ENCODE results near the gene UTP4.

The UTP4 gene

GRCh38 chr16:69132424-69133252 is at the start of gene UTP4, which contains the start of gene CHTF8:
UTP4 (plus strand) TSS chr16:69132649; CDS start chr16:69133460, 811 bp downstream.
CHTF8 (minus strand) TSS chr16:69132588; CDS start chr16:69121458, 11,130 bp downstream.
- peak; percentile 87 for DNase-seq

DNA sequence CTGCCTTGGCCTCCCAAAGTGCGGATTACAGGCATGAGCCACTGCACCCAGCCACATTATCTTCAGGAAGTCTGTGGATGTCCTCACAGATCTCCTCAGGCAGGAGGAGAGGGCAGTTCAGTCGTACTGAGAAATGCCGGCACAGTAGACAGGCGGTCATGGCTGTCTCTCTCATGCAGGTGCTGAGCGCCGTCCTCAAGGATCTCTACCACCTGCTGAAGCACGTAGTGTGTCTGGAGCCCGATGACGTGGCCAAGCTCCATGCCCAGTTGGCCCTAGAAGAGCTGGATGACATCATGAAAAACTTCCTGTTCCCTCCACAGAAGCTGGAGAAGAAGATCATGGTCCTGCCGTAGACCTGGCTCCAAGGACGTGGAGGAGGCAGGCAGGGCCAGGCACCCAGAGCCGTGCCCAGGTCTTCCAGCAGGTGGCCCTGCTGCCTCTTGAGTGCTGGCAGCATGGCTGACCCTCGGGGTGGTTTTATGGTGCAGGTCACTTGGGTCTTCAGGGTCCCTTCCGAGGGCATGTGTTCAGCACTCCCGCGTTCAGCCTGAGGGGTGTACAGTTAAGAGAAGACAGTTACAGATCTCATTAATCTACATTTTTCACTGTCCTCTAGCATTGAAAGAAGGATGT is 49.0 kb upstream of the UTP4 start:
- no peak for DNase-seq

DNA sequence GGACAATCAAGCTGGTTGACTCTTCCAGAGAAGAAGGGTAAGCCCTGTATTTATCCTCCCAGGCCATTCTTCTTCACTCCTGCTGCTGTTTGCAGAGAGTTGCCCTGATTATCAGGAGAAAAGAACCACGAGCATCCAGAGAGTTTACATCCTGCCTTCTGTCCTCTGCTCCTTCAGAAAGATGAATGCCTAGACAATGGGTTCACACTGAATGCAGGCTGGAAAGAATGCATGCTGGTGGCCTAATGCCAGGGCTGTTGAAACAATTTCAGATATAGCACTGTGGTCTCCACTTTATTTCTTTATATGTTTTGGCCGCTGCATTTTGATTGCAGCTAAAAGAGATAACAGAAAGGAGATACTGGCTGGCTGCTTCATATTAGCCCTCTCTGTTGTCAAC is 48.2 kb upstream of the UTP4 start:
- no peak for DNase-seq

GRCh38 chr16:69085032-69085695 is 47.3 kb upstream of the UTP4 start:
- DNase-seq: no peak

DNA sequence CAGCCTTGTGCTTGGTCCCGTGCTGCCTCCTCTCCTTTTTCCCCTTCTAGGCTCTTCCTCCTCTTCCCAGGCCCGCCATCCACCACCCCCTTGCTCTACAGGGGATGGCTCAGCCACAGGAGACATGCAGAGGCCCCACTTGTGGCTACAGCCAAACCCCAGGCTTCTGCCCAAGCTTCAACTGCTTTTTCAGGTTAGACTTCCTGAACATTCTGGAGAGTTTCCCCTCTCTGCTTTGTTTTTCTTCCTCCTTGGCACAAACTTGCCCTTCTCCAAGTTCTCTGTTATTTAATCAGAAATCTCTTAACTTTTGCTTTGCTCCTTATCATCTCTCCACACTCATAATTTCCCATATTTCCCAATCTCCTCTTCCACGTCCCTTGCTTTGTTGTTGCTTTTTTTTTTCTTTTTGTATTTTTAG is 45.3 kb upstream of the UTP4 start:
- DNase-seq: no peak

DNA sequence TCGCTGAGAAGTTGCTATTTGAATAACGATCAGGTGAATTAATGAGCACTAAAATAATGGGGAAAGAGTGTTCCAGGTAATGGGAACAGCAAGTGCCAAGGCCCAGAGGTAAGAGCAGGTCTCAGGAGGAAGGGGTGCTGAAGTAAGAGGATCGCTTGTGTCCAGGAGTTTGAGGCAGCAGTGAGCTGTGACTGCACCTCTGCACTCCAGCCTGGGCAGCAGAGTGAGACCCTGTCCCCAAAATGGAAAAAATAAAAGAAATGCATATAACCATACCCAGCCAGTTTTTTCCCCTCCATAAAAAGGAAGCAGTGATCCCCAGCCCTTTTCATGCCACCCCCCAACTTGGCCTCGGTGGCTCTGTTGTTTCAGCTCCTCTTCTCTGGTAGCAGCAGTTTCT is 43.8 kb upstream of the UTP4 start:
- no peak for DNase-seq

- no peak for DNase-seq
These were observed 43.1 kb upstream of the UTP4 start for GRCh38 chr16:69089091-69089910.

GRCh38 chr16:69093974-69094373 is 38.5 kb upstream of the UTP4 start:
- DNase-seq: no peak

- DNase-seq: no peak
These were observed 37.9 kb upstream of the UTP4 start for GRCh38 chr16:69094501-69094900.

DNA sequence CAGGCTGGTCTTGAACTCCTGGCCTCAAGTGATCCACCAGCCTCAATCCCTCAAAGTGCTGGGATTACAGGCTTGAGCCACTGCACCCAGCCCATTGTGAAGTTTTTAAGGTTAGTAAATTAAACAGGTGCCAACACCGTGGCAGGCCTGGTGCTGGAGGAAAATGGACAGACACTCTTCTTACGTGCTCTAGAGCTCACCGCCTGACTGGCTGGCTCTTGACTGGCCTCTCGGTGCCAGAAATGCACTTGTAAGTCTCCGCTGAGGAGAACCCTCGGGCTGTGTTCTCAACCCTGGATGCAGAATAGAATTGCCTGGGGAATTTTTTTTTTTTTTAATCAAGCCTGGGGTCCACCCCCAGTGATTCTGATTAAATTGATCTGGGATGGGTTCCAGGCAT is 37.3 kb upstream of the UTP4 start:
- DNase-seq: no peak

GRCh38 chr16:69100071-69100691 is 32.3 kb upstream of the UTP4 start:
- DNase-seq: no peak

GRCh38 chr16:69105501-69106361 is 26.7 kb upstream of the UTP4 start, which contains the start of gene HAS3:
HAS3 (plus strand) TSS chr16:69105653; CDS start chr16:69109396, 3,743 bp downstream.
- DNase-seq: no peak

GRCh38 chr16:69106491-69107315 is 25.7 kb upstream of the UTP4 start:
- no peak for DNase-seq

GRCh38 chr16:69107316-69107962 is 25.0 kb upstream of the UTP4 start:
- DNase-seq: no peak

DNA sequence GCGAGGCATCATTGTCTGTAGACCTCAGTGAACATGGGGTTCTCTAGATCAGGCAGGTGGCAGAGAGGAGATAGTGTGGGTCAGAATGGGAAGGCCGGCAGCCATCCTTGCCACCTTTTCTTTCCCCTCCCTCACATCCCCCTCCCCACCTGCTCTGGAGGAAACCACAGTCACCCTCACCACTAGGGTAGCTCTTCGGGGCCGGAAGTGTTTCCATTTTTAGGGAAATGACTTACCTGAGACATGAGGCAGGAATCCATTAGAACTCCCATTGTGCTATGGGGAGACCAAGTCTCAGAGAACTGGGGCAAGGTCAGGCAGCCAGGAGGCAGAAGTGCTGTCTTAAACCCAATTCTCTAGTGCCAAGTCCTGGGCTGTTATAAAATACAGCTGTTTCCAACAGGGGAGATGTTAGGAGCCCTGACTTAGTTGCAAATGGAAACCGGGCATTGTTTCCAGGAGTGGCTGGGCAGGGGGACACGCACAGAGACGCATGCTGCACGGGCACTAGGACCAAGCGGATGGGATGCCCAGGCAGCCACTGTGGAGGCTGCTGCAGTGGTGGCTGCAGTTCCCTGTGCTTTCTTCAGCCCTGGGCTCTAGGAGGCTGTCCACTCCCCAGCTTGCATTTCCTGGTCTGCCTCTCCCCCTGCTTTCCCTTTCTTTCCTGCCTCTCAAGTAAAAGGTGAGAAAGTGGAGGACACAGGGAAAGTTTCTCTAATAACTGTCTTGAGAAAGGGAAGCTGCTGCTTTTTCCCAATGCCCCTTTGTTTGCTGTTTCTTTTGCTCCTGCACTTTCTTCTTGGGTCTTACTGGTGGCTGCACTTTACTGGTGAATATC is 24.2 kb upstream of the UTP4 start:
- no peak for DNase-seq

DNA sequence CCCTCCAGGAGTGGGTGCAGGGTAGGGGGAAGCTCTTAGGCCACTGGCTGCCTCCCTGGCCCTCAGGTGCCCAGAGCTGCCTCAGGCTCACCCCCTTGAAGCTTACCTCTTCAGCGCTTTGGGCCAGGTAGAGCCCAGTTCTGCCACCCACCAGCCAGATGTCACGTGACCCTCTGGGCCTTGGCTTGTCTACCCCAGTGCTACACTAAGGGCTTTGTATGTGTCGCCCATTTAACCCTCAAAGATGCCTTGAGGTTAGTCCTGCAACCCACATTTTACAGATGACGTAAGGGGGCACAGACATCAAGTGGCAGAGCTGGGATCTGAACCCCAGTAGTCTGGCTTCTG is 23.6 kb upstream of the UTP4 start:
- DNase-seq: no peak

GRCh38 chr16:69109486-69110270 is 22.8 kb upstream of the UTP4 start:
- no peak for DNase-seq

DNA sequence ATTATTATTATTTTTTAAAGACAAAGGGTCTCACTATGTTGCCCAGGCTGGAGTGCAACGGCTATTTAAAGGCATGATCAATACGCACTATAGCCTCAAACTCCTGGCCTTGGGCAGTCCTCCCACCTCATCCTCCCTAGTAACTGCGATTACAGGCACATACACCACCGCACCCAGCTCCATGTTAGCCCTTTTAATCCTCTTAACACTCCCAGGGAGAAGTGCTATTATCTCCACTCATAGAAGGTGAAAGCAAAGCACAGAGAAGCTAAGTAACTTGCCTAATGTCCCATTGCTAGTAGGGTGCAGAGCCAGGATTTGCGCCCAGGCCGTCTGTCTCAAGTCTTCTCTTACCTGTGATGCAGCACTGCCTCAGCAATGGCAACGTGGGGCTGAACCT is 22.0 kb upstream of the UTP4 start:
- no peak for DNase-seq
